Measurements from ENCODE around the gene PPP2R5C.

The PPP2R5C gene

GRCh38 chr14:101872346-101872745, 110.8 kb downstream of the PPP2R5C start:
- no peak overlapping the region for H3K4me3 ChIP-seq (ENCODE audit: low read depth, low read length)
- WGBS (ENCODE audit: extremely low coverage, insufficient coverage, insufficient read length): no CpG with 5 or more reads among the region's 4 CpGs
- H2BK120ac ChIP-seq (ENCODE audit: insufficient read depth, low read length, poor library complexity): no peak overlapping the region

DNA sequence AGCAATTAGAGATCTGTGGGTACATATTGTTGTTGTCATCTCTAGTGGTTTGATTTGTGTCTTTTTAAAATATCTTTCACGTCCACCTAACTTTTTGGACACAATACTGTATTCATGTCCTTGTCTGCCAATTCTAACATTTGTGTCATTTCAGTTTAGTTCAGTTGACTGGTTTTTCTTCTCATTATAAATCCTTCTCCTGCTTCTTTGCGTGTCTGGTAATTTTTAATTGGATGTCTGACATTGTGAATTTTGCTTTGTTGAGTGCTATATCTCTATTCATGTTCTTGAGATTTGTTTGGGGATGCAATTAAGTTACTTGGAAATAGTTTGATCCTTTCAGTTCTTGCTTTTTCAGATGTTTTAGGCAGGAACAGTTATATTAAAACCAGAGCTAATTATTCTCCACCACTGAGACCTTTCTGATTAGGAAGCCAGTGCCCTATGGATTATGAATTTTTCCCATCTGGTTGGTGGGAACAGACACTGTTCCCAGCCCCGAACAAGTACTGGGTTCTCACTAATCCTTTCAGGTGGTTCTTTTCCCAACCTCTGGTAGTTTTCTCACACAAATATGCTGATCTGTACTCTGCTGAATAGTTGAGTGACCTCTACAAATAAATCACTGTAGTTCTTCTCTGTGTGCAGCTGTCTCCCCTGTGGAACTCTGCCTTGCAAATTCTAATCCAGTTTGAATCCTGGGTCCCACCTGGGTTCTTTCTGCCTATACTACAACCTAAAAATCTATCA, 111.7 kb downstream of the PPP2R5C start:
- no peak overlapping the region for H3K4me2 ChIP-seq (ENCODE audit: low read length)
- H2BK5ac ChIP-seq (ENCODE audit: low read depth, low read length, poor library complexity): no peak overlapping the region
- H3K27ac ChIP-seq (ENCODE audit: low read depth, low read length): no peak overlapping the region
- no peak overlapping the region for H2AFZ ChIP-seq (ENCODE audit: insufficient read depth, low read length, poor library complexity)
- no peak overlapping the region for H2BK120ac ChIP-seq (ENCODE audit: insufficient read depth, low read length, poor library complexity)
- no peak overlapping the region for H4K8ac ChIP-seq (ENCODE audit: low read depth, low read length)
- no peak overlapping the region for H3K4me3 ChIP-seq (ENCODE audit: low read depth, low read length)
- DNase-seq: no peak
- H3K9me3 ChIP-seq (ENCODE audit: insufficient read depth, low read depth, low read length): no peaks in the 10 kb centered on the region
- peaks cover 0 to 1% of the 10 kb centered on the region in 2 experiments for H3K36me3 ChIP-seq (ENCODE audit: control insufficient read depth in 1 of 2, insufficient read depth in 2 of 2, low read length in 2 of 2)
- no CpG with 5 or more reads among the region's 3 CpGs for WGBS (ENCODE audit: extremely low coverage, insufficient coverage, insufficient read length)
- H3K23ac ChIP-seq (ENCODE audit: low read length): no peak overlapping the region
- no peak overlapping the region for H3K9ac ChIP-seq (ENCODE audit: low read length)
- no peak overlapping the region for H3K4ac ChIP-seq (ENCODE audit: low read depth, low read length)
- no peak overlapping the region for H3K14ac ChIP-seq (ENCODE audit: low read length)
- no peaks in the 10 kb centered on the region for H3K27me3 ChIP-seq (ENCODE audit: insufficient read depth, low read length)
- no peak overlapping the region for H3K18ac ChIP-seq (ENCODE audit: low read length)
- H3K79me2 ChIP-seq (ENCODE audit: control insufficient read depth, insufficient read depth, low read length, poor library complexity): no peaks in the 10 kb centered on the region
- H2AK5ac ChIP-seq (ENCODE audit: low read length): no peak overlapping the region
- no peak overlapping the region for H2BK12ac ChIP-seq (ENCODE audit: low read length)
- H4K12ac ChIP-seq (ENCODE audit: low read depth, low read length): no peak overlapping the region
- H4K91ac ChIP-seq (ENCODE audit: low read depth, low read length): no peak overlapping the region
- H3K79me1 ChIP-seq (ENCODE audit: low read length): no peaks in the 10 kb centered on the region
- H3K4me1 ChIP-seq (ENCODE audit: control insufficient read depth in 1 of 2, insufficient read depth in 2 of 2, low read length in 2 of 2): peaks cover 0 to 2% of the 10 kb centered on the region in 2 experiments

More at GRCh38 chr14:101872346-101872745, 110.8 kb downstream of the PPP2R5C start:
- Histone ChIP-seq H3K23ac (ENCODE audit: low read length) (no peak overlapping the region), H2BK12ac (ENCODE audit: low read length) (no peak overlapping the region), H4K91ac (ENCODE audit: low read depth, low read length) (no peak overlapping the region), H3K36me3 (ENCODE audit: control insufficient read depth in 1 of 2, insufficient read depth in 2 of 2, low read length in 2 of 2) (peaks cover 0 to under 1% of the 10 kb centered on the region in 2 experiments), H3K9ac (ENCODE audit: low read length) (no peak overlapping the region), H3K27me3 (ENCODE audit: insufficient read depth, low read length) (no peaks in the 10 kb centered on the region), H2BK5ac (ENCODE audit: low read depth, low read length, poor library complexity) (no peak overlapping the region), H3K14ac (ENCODE audit: low read length) (no peak overlapping the region), H3K27ac (ENCODE audit: low read depth, low read length) (no peak overlapping the region), H4K8ac (ENCODE audit: low read depth, low read length) (no peak overlapping the region), H3K18ac (ENCODE audit: low read length) (peak overlapping the region; percentile 84), H2AFZ (ENCODE audit: insufficient read depth, low read length, poor library complexity) (no peak overlapping the region), H3K4me2 (ENCODE audit: low read length) (no peak overlapping the region), H3K79me2 (ENCODE audit: control insufficient read depth, insufficient read depth, low read length, poor library complexity) (no peaks in the 10 kb centered on the region), H3K9me3 (ENCODE audit: insufficient read depth, low read depth, low read length) (no peaks in the 10 kb centered on the region), H3K79me1 (ENCODE audit: low read length) (no peaks in the 10 kb centered on the region), H3K4me1 (ENCODE audit: control insufficient read depth in 1 of 2, insufficient read depth in 2 of 2, low read length in 2 of 2) (peaks cover 0 to 2% of the 10 kb centered on the region in 2 experiments), H4K12ac (ENCODE audit: low read depth, low read length) (no peak overlapping the region), H2AK5ac (ENCODE audit: low read length) (no peak overlapping the region), H3K4ac (ENCODE audit: low read depth, low read length) (no peak overlapping the region)
- no peak for DNase-seq

DNA sequence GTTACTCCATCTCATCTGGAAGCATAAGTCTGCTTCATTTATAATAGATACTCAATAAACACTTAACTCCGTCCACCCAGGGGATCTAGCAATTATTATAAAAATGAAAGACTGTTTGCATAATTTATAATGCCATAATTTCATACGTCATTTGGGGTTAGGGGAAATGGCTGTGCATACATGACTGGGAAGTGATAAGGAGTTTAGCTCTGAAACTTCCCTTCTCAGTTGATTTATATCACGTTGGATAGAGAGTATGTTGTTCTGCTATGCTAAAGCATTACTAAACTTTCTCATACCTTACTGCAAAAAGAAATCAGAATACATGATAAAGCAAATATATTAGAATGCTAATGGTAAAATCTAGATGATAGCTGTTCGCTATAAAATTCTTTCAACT, 112.5 kb downstream of the PPP2R5C start:
- no peak for DNase-seq
- no peak overlapping the region for H3K4me3 ChIP-seq (ENCODE audit: low read depth, low read length)
- WGBS (ENCODE audit: extremely low coverage, insufficient coverage, insufficient read length): no CpG with 5 or more reads among the region's 4 CpGs

GRCh38 chr14:101875041-101875726, 113.7 kb downstream of the PPP2R5C start:
- Histone ChIP-seq H2AFZ (ENCODE audit: insufficient read depth, low read length, poor library complexity) (no peak overlapping the region), H3K4me2 (ENCODE audit: low read length) (no peak overlapping the region), H3K9me3 (ENCODE audit: insufficient read depth, low read depth, low read length) (no peaks in the 10 kb centered on the region), H3K79me1 (ENCODE audit: low read length) (no peaks in the 10 kb centered on the region), H2AK5ac (ENCODE audit: low read length) (no peak overlapping the region), H3K36me3 (ENCODE audit: control insufficient read depth in 1 of 2, insufficient read depth in 2 of 2, low read length in 2 of 2) (peaks cover 1 to 2% of the 10 kb centered on the region in 2 experiments), H3K14ac (ENCODE audit: low read length) (no peak overlapping the region), H4K91ac (ENCODE audit: low read depth, low read length) (no peak overlapping the region), H3K18ac (ENCODE audit: low read length) (no peak overlapping the region), H3K4ac (ENCODE audit: low read depth, low read length) (no peak overlapping the region), H2BK5ac (ENCODE audit: low read depth, low read length, poor library complexity) (no peak overlapping the region), H3K9ac (ENCODE audit: low read length) (no peak overlapping the region), H3K4me3 (ENCODE audit: low read depth, low read length) (no peak overlapping the region), H3K27ac (ENCODE audit: low read depth, low read length) (no peak overlapping the region), H2BK12ac (ENCODE audit: low read length) (no peak overlapping the region), H3K23ac (ENCODE audit: low read length) (no peak overlapping the region), H3K4me1 (ENCODE audit: control insufficient read depth in 1 of 2, insufficient read depth in 2 of 2, low read length in 2 of 2) (peaks cover 0 to 2% of the 10 kb centered on the region in 2 experiments), H4K8ac (ENCODE audit: low read depth, low read length) (no peak overlapping the region), H4K12ac (ENCODE audit: low read depth, low read length) (no peak overlapping the region), H3K27me3 (ENCODE audit: insufficient read depth, low read length) (no peaks in the 10 kb centered on the region), H3K79me2 (ENCODE audit: control insufficient read depth, insufficient read depth, low read length, poor library complexity) (no peaks in the 10 kb centered on the region), H2BK120ac (ENCODE audit: insufficient read depth, low read length, poor library complexity) (no peak overlapping the region)
- DNase-seq: no peak
- no CpG with 5 or more reads among the region's 8 CpGs for WGBS (ENCODE audit: extremely low coverage, insufficient coverage, insufficient read length)

More for the DNA sequence above, 112.5 kb downstream of the PPP2R5C start:
- H3K4me2 ChIP-seq (ENCODE audit: low read length): no peak overlapping the region
- H4K12ac ChIP-seq (ENCODE audit: low read depth, low read length): no peak overlapping the region
- no peak overlapping the region for H2BK5ac ChIP-seq (ENCODE audit: low read depth, low read length, poor library complexity)
- H3K18ac ChIP-seq (ENCODE audit: low read length): no peak overlapping the region
- H3K27me3 ChIP-seq (ENCODE audit: insufficient read depth, low read length): no peaks in the 10 kb centered on the region
- no peak overlapping the region for H2BK12ac ChIP-seq (ENCODE audit: low read length)
- no peak overlapping the region for H3K27ac ChIP-seq (ENCODE audit: low read depth, low read length)
- H2AFZ ChIP-seq (ENCODE audit: insufficient read depth, low read length, poor library complexity): no peak overlapping the region
- peaks cover 0 to 1% of the 10 kb centered on the region in 2 experiments for H3K36me3 ChIP-seq (ENCODE audit: control insufficient read depth in 1 of 2, insufficient read depth in 2 of 2, low read length in 2 of 2)
- no peaks in the 10 kb centered on the region for H3K9me3 ChIP-seq (ENCODE audit: insufficient read depth, low read depth, low read length)
- no peak overlapping the region for H2AK5ac ChIP-seq (ENCODE audit: low read length)
- H3K23ac ChIP-seq (ENCODE audit: low read length): no peak overlapping the region
- H3K4me1 ChIP-seq (ENCODE audit: control insufficient read depth in 1 of 2, insufficient read depth in 2 of 2, low read length in 2 of 2): peaks cover 0 to 2% of the 10 kb centered on the region in 2 experiments
- H3K79me1 ChIP-seq (ENCODE audit: low read length): no peaks in the 10 kb centered on the region
- H3K9ac ChIP-seq (ENCODE audit: low read length): no peak overlapping the region
- H3K79me2 ChIP-seq (ENCODE audit: control insufficient read depth, insufficient read depth, low read length, poor library complexity): no peaks in the 10 kb centered on the region
- no peak overlapping the region for H3K4ac ChIP-seq (ENCODE audit: low read depth, low read length)
- H4K8ac ChIP-seq (ENCODE audit: low read depth, low read length): no peak overlapping the region
- no peak overlapping the region for H2BK120ac ChIP-seq (ENCODE audit: insufficient read depth, low read length, poor library complexity)
- H3K14ac ChIP-seq (ENCODE audit: low read length): no peak overlapping the region
- H4K91ac ChIP-seq (ENCODE audit: low read depth, low read length): no peak overlapping the region
